Left hindlimb (tissue), 1 donor: Measurements from ENCODE around the gene ZNF780B.
"Not testable (repeated sequence)": the region's sequence is repeated elsewhere in the genome, so short reads cannot be mapped to it uniquely, and the experiment has no call there.

Experiments
- DNase-seq: peaks from one replicate; pipeline ENCODE4 v3.0.0-alpha.2; 2018

The ZNF780B gene

GRCh38 chr19:40055832-40056504 is at the start of gene ZNF780B:
TSS of gene ZNF780B (minus strand) at chr19:40056231. CDS start at chr19:40050332, 5,899 bp downstream.
- DNase-seq: peak; percentile 49

GRCh38 chr19:40104754-40105153 is 48.7 kb upstream of the ZNF780B start:
- DNase-seq: no peak

- DNase-seq: no peak
These were observed 47.6 kb upstream of the ZNF780B start for GRCh38 chr19:40103600-40103999.

- DNase-seq: no peak
These were observed 45.8 kb upstream of the ZNF780B start for GRCh38 chr19:40101813-40102212.

GRCh38 chr19:40093416-40093815 is 37.4 kb upstream of the ZNF780B start:
- no peak for DNase-seq

GRCh38 chr19:40091205-40092129 is 35.4 kb upstream of the ZNF780B start:
- DNase-seq: no peak

- DNase-seq: peak; percentile 86
These were observed 34.5 kb upstream of the ZNF780B start, which contains the start of gene ZNF780A for GRCh38 chr19:40090241-40091204. TSS of gene ZNF780A (minus strand) at chr19:40090943. CDS start at chr19:40084753, 6,190 bp downstream.

GRCh38 chr19:40089462-40089861 is 33.4 kb upstream of the ZNF780B start:
- peak; percentile 41 for DNase-seq

- DNase-seq: no peak
These were observed 32.4 kb upstream of the ZNF780B start for GRCh38 chr19:40088299-40089047.

- no peak for DNase-seq
These were observed 28.9 kb upstream of the ZNF780B start for GRCh38 chr19:40084948-40085347.

- DNase-seq: no peak
These were observed 25.4 kb upstream of the ZNF780B start for GRCh38 chr19:40081411-40081810.

GRCh38 chr19:40080289-40080688 is 24.3 kb upstream of the ZNF780B start:
- DNase-seq: no peak

GRCh38 chr19:40078377-40078776 is 22.3 kb upstream of the ZNF780B start:
- DNase-seq: no peak

GRCh38 chr19:40070058-40070457 is 14.0 kb upstream of the ZNF780B start:
- DNase-seq: no peak

GRCh38 chr19:40059624-40060023 is 3.6 kb upstream of the ZNF780B start:
- no peak for DNase-seq

- DNase-seq: no peak
These were observed 1.1 kb upstream of the ZNF780B start for GRCh38 chr19:40057166-40057565.

- no peak for DNase-seq
These were observed 474 bp upstream of the ZNF780B start for GRCh38 chr19:40056505-40056904.

- DNase-seq: no peak
These were observed 982 bp downstream of the ZNF780B start for GRCh38 chr19:40055049-40055448.

- no peak for DNase-seq
These were observed 1.4 kb downstream of the ZNF780B start for GRCh38 chr19:40054632-40055031.

- DNase-seq: no peak
These were observed 2.5 kb downstream of the ZNF780B start for GRCh38 chr19:40053491-40053890.

GRCh38 chr19:40041718-40042117 is 14.3 kb downstream of the ZNF780B start:
- DNase-seq: not testable (repeated sequence)

GRCh38 chr19:40038047-40038446 is 18.0 kb downstream of the ZNF780B start:
- DNase-seq: not testable (repeated sequence)
